GM12892 (cell line): ENCODE data around the gene GOLT1A. TPM values are rescaled to one million over a fixed set of nuclear protein-coding genes. Genes with fewer than 3 reads are reported as not detected.
A peak's percentile ranks its signal among the peaks of the same experiment; 100 is the strongest.

Source experiments
- DNase-seq: peaks from one replicate; pipeline ENCODE4 v3.0.0; 2011; ENCODE audit not compliant: insufficient read length
- FAIRE-seq: peaks from 2 replicates; lab custom pipeline; 2011; peaks lifted over from hg19 to GRCh38; lab: Jason Lieb, UNC
- POLR2A ChIP-seq: IDR thresholded peaks from 2 replicates; pipeline ENCODE4 v1.6.1; 2011; ENCODE audit warnings: low read depth, low read length, control low read depth
- POLR2AphosphoS5 ChIP-seq: IDR thresholded peaks from 2 replicates; pipeline ENCODE4 v1.6.1; 2011; ENCODE audit warnings: low read depth, low read length, control low read depth
- TAF1 ChIP-seq: IDR thresholded peaks from 2 replicates; pipeline ENCODE4 v1.6.1; 2011; ENCODE audit warnings: low read depth, mild to moderate bottlenecking, control low read depth, low read length, borderline replicate concordance
- polyA plus RNA-seq: library from polyadenylated mRNA; unstranded; fragments of >200 nt; gene quantifications from one replicate; pipeline ENCODE4 v1.2.1, GENCODE V29; 2012; ENCODE audit warnings: missing spikeins, inconsistent platforms; ENCODE audit not compliant: missing spikeins

The GOLT1A gene
- not detected for polyA plus RNA-seq

- TF ChIP-seq POLR2A = no peak
- no peak for TF ChIP-seq POLR2AphosphoS5
- no peak for TF ChIP-seq TAF1
- FAIRE-seq = no peak
- DNase-seq = no peak
These were observed at the start of gene GOLT1A for GRCh38 chr1:204213668-204214662. GOLT1A (minus strand) TSS chr1:204213988; CDS start chr1:204213906, 82 bp downstream.

- FAIRE-seq (no peak), DNase-seq (no peak)
- TF ChIP-seq TAF1 (no peak), POLR2A (no peak), POLR2AphosphoS5 (no peak)
These were observed 49.6 kb upstream of the GOLT1A start for GRCh38 chr1:204263254-204263910.

GRCh38 chr1:204262506-204263253, 48.9 kb upstream of the GOLT1A start:
- FAIRE-seq (no peak), DNase-seq (no peak)
- TF ChIP-seq POLR2AphosphoS5 (no peak), TAF1 (no peak), POLR2A (no peak)

- TF ChIP-seq TAF1 (no peak), POLR2A (no peak), POLR2AphosphoS5 (no peak)
- FAIRE-seq (no peak), DNase-seq (no peak)
These were observed 48.1 kb upstream of the GOLT1A start for GRCh38 chr1:204261746-204262505.

GRCh38 chr1:204261266-204261665, 47.5 kb upstream of the GOLT1A start:
- FAIRE-seq (no peak), DNase-seq (no peak)
- TF ChIP-seq TAF1 (no peak), POLR2AphosphoS5 (no peak), POLR2A (no peak)

- TF ChIP-seq POLR2AphosphoS5 (no peak), TAF1 (no peak), POLR2A (no peak)
- FAIRE-seq (no peak), DNase-seq (no peak)
These were observed 46.9 kb upstream of the GOLT1A start for GRCh38 chr1:204260601-204261197.

- TF ChIP-seq POLR2A (no peak), POLR2AphosphoS5 (no peak), TAF1 (no peak)
- FAIRE-seq (no peak), DNase-seq (no peak)
These were observed 46.0 kb upstream of the GOLT1A start for GRCh38 chr1:204259782-204260181.

- TF ChIP-seq TAF1 = no peak
- no peak for TF ChIP-seq POLR2AphosphoS5
- no peak for TF ChIP-seq POLR2A
- FAIRE-seq (no peak), DNase-seq (no peak)
These were observed 45.4 kb upstream of the GOLT1A start for GRCh38 chr1:204259196-204259595.

GRCh38 chr1:204258213-204259115, 44.7 kb upstream of the GOLT1A start:
- DNase-seq = peak; percentile 49
- no peak for TF ChIP-seq POLR2A
- no peak for TF ChIP-seq TAF1
- no peak for TF ChIP-seq POLR2AphosphoS5
- FAIRE-seq = no peak

GRCh38 chr1:204257446-204257845, 43.7 kb upstream of the GOLT1A start:
- no peak for TF ChIP-seq POLR2AphosphoS5
- no peak for TF ChIP-seq POLR2A
- TF ChIP-seq TAF1 = no peak
- FAIRE-seq = no peak
- no peak for DNase-seq
